Right hindlimb (tissue), 1 donor: Measurements from ENCODE around the gene SMIM12.

Experiments used
- DNase-seq: peaks from one replicate; pipeline ENCODE4 v3.0.0-alpha.2; 2018

The SMIM12 gene, protein sequence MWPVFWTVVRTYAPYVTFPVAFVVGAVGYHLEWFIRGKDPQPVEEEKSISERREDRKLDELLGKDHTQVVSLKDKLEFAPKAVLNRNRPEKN

DNA sequence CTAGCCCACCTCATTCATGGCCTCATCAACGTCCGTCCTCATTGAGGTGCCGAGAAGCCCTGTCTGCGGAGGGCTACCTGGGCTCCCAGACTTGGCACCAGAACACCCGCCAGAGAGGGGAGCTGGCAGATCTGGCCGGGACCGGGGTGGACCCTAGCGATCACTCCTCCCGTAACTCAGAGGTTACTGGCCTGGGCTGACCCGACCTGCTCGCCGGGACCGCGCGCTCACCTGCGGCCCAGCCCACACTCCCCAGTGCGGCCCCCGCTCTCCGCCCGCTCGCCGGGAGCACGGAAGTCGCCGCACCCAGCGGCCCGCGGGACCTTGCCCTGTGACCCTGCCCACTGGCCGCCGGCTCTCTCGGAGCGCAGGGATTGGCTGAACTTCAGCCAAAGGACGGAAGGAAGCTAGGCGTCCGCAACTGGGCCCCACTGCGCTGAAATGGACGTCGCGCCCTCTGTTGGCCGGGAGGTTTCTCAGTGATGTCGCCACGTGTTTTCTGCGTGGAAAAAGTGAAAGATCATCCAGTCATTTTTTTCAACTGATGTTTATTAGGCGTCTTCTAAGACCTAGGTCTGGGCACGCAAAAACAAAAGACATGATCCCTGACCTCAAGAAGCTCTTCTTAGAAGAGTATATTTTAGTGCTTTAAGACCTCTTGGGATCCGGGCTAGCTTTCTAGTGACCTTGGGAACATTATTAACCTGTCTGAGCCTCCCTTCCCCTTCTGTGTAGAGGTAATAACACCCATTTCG is at the start of gene SMIM12:
Gene SMIM12, minus strand, starts transcription at position 304 of the 755 bp plus-strand sequence. CDS start 3,772 bp downstream, outside the sequence.
- DNase-seq: peak; percentile 94

DNA sequence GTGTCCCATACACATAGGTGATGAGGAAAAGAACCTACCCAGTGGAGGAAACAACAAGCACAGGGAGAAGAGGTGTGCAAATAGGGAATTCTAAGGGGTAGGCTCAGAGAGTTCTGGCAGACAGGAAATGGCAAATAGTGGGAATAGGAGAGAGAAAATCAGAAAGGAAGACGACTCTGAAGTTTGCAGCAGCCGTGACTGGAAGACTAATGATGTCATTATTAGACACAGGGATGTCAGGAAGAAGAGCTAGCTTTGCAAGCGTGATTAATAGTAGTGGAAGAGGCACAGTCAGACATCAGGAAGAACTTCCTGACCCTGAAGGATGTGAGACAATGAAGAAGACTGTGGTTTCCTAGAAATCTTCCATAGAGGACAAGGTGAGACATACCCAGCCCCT is 48.8 kb upstream of the SMIM12 start:
- no peak for DNase-seq

DNA sequence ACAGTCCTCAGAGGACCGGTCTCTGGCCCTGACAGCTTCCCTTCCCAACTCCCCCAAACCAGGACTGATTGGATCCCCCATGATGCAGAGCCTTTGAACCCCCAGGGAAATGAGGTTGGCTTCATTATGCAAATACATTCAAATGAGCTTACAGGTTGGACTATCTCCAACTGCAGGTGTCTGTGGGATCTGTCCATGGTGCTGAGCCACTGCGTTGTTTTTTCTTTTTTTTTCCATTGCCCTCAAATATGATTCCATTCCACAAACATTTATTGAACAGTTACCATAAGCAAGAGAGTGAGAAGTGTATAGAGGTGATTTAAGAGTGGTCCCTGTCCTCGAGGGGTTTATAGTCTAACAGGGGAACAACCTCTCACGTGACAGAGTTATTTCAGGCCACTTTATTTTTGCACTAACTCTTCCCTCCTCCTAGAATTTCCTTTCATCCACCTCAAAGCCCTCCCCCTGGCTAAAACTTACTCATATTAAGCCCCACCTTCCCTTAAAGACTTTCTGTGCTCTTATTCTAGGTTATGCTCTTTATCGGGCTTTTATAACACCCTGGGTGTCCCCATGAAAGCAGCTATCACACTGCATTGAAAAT is 48.0 kb upstream of the SMIM12 start:
- DNase-seq: no peak

DNA sequence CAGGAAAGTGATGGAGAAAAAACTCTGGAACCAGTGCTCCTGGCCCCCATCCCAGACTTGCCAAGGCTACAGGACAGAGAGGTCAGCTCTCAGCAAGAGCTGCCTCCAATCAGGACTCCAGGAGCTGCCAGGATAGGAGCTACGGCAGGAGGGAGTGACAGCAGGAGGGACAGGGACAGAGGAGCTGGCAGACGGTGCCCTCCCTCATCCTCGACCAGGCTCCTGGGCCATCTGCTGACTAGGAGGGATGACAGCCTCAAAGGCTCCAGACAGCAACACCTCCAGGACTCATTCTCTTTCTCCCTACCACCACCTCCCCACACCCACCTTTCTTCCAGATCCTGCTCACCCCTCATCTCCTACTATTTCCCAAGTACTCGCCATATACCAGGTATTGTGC is 47.2 kb upstream of the SMIM12 start:
- no peak for DNase-seq

DNA sequence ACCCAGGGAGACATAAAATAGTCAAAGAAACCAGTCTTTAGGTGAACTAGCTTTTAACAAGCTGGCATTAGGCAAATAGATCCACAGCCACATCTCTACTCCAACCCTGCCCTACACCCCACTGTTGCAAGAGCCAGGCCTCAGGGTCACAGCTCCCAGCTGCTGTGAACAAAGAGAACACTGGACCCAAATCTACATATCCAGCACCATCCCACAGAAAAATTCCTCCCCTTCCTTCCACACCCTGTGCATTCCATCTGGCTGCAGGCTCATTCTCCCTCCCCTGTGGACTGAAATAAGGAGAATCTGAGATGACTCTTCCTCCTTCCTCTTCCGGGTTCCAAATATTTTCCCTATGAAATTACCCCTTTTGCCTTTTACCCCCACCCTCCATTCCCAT is 46.7 kb upstream of the SMIM12 start:
- DNase-seq: no peak

DNA sequence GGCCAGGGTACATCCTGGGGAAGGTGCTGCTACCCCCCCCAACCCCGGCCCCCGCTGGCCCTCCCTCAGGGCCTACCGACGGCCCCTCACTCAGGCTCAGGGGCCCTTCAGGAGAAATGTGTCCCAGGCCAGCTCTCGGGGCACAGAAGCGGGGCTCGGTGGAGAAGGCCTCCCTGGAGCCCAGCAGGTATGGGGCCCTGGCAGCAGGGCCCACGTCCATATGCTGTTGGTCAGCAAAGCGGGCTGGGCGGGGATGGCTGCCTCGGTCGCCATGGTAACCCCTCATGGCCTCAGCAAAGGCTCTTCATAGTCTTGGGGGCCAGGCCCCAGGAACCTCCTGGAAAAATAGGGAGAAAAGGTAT is 45.5 kb upstream of the SMIM12 start:
- DNase-seq: no peak

DNA sequence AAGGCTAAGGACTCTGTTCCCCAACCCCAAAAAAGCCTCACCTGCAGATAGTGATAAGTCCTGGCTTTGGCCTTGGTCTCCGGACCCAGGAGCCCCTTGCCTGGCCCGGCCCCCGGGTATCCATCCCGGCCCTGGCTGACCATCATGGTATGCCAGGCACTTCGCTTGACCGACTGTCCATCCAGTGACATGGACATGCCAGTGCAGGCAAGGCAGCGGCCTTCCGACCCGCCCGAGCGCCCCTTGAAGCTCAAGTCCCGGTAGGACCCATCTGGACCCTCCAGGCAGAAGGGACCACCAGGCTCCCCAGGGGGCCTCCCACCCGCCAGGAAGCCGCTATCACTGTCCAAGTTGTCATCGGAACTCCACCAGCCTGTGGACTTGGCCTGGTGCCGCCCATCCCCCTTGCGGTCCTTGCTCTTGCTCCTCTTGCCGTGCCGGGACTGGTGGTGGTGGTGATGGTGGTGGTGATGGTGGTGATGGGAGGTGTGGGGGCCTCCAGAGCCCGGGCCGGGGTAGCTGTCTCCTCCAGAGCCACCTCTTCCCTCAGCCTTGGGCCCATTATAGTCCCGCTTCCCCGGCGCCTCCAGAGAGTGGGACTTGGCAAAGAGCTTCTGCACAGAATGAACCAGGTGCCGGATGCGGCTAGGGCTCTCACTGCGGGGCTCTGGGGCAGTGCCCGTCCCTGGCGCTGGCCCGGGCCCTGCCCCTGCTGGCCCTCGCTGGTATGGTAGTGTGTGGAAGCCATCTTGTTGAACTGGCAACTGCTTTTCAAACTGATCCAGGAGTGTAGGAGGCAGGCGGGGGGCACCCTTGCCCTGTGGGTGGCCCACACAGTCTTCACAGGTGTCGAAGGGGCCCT is 44.9 kb upstream of the SMIM12 start:
- DNase-seq: no peak

DNA sequence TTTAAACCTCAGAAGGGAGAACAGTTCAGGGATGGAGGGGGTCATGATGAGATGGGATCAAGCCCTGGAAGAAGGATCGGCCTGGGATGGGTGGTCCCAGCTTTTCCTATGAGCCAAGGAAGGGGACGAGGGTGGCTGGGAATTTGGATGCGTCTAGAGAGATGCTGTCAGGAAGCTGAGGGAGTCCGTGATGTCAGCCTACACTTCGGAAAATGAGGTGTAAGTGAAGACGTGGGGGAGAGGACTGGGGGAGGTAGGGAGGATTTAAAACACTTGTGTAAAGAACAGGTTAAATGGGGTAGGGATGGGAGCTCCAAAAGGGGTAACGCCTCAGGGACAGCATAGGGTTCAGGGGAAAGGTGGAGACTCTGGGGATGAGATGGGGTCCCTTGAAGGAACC is 42.4 kb upstream of the SMIM12 start:
- DNase-seq: no peak

DNA sequence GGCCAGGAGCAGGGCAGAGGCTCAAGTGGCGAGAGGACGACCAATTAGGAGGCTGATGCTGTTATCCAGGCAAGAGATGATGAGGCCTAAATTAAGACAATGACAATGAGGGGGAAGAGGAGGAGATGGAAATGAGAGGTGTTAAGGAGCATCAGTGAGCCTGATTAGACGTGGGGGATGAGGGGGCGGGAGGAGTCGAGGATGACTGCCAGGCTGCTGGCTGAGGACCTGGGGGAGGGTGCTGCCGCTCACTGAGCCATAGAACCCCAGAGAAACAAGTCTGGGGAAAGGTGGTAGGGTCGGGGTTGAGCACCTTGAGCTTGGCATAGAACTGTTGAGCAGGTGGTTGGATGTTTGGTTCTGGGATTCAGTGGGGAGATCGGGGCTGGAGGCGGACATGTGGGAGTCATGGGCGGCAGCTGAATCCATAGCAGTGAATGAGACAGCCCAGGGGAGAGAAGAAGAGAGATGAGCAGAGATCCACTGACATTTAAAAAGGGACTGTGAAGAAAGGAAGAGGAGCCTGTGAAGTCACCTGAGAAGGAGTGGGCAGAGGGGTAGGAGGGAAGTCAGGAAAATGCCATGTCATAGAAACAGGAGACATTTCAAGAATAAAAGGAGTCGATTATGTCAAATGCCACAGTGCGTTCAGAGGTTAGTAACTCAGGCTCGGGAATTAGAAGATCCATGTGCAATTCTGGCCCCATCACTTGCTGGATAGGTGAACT is 41.4 kb upstream of the SMIM12 start:
- DNase-seq: no peak

DNA sequence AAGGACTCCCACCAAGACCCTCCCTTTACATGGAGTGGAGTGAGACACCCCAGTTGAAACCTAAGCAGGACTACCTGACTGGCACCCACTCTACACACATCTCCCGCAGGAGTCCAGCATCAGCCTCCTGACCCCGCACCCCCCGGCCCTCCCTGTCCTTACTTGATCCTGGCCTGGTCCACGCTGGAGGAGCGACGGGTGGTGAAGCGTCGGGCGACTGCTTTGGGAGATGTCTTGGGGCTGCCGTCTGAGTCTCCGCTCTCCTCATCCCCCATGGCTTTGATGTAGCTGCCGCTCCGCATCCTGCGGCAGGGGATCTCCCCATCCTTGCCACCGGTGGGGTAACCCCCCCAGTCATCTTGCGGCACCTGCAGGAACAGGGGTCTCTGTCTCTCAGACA is 40.4 kb upstream of the SMIM12 start:
- DNase-seq: no peak

DNA sequence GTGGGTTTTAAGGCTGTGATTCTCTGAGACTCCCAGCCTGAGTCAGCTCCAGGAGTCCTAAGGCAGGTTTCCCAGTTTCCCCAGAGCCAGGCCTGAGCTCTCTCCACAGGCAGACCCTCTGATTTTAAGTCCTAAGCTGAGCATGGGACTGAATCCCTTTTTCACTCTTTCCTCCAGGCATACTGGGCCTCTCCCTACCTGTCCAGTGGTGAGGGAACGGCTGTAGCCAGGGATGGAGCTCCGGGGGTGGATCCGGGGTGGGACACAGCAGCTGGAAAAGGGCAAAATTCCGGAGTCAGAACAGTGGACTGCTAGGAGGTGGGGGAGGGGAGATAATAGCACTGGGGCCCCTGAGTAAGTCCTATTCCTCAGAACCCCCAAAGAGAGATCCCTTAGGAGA is 39.9 kb upstream of the SMIM12 start:
- no peak for DNase-seq

DNA sequence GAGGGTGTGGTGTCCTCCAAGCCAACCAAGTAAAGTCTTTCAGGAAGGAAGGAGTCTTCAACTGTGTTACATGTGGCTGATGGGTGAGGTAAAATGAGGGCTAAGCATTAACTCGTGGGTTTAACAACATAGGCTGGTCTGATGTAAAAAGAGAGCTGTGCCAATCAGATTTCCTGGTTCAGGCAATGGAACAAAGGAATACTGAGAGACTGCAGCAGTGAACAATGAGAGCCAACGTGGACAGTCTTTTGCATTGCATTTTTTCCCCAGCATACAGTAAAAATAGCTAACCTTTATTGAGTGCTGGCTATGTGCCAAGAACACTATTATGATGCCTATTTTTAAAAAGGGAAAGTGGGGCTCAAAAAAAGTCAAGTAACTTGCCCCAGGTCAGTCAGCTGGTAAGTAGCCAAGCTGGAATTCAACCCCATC is 38.8 kb upstream of the SMIM12 start:
- DNase-seq: no peak

DNA sequence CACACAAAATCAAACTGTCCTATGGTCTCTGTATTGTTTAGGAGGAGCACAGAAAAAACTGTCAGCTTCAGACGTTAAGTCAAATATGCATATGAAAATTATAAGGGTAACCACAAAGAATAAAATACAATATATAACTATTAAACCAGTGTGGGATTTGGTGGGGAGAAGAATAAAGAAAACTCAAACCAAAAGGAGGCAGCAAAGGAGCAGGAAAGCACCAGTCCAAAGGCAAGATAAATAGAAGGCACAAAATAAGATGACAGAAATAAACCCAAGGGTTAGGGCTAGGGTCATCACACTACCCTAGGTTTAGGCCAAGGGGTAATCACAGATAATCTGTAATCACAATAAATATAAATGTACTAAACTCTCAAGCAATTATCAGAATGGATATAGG is 37.1 kb upstream of the SMIM12 start:
- no peak for DNase-seq

DNA sequence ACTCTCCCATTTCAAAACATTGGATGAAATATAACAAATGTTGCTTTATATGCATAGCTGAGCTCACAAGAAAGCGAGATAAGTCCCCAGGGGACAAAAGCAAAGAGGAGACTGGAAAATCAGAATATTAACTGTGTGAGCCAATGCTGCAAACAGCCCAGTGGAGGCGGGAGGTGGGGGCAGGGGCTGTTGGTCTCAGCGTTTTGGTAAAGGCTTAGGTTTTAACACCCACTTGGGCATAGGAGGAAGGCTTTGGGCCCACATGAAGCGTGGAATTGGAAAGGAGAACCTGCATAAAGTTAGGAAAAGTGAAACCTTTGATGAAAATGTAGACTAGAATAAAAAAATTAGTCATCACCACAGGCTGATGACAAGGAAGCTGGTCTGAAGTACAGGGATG is 30.2 kb upstream of the SMIM12 start:
- no peak for DNase-seq

DNA sequence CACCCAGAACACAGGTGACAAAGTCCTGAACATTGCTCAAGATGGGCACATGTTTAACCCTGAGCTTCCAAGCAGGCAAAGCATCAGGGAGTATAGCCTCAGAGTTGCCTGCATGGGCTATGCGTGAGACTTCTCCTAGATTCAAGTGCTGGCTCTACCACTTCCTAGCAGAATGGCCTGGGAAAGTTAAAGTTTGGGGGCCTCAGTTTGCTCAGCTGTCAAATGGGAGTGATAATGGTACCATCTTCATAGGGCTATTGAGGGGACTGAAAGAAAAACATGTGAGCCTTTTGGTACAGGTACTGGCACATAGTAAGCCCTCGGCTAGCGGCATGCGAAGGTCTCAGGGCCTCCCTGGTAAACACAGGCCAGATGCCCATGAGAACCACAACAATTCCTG is 28.0 kb upstream of the SMIM12 start:
- DNase-seq: no peak

DNA sequence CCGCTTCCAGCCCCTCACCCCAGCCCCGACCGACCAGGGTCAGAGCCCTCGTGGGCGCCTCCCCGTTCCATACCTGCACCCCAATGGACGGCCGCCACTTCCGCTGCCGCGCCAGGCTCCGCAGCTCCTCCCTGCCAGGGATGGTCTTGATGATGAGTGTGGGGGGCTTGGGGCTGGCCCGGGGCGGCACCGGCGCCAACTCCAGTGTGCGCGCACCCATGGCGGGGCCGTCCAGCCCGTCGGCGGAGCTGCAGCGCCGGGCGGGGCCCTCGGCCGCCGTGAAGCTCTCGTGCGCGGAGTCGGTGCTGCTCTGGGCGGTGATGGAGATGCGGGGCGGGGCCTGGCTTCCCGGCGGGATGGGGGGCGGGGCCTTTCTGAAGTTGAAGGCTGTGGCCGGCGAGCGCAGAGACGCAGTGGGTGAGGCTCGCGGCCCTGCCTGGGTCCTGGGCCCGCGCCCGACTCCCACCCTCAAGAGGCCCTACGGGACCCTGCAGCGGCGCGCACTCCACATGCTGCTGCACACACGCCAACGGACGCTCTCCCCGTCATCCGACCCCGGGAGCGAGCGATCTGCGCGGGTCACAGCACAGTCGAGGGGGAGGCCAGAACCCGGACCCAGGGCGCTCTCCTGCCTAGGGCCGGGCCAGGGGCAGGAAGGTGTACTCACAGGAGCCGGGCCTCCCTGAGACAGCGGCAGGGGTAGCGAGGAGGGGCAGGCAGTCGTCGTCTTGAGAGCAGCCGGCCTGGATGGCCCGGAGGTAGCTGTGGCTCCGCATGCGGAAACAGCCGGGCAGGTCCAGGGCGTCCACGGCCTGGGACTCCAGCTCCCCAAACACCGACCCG is 26.1 kb upstream of the SMIM12 start:
- no peak for DNase-seq

DNA sequence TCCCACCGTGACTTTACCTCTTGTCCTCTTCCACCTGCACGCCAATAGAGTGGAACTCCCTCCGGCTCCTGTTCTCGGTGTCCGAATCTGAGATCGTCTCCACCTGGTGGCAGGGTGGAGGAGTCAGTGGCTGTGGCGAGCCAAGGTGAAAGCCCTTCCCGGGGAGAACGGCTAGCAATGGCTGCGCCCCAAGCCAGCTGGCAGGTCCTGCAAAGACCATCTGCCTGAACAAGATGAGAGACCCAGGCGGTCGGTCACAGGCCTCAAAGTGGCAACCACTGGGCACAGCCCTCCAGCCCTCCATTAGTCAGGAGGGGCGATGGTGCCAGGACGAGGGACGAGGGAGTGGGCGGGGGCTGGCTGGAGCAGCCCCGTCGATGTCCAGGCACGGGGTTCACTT is 25.4 kb upstream of the SMIM12 start:
- DNase-seq: no peak

DNA sequence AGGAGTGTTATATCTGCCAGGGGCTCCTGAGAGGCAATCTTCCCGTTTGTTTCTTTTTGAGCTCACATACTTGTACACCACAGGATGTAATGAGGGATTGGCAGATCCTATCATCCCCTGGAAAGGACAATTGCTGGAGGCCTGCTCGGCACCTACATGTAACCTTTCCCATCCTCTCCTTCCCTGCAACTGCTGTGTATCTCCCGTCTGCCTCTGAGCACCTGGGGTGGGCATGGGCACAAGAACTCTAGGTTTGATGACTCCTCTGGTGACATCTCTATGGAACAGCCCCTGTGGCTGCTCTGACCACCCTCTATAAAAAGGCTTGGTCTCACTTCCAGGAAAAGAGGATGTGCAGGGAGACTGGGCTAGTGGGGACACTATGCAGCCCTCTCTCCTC is 25.0 kb upstream of the SMIM12 start:
- DNase-seq: no peak

DNA sequence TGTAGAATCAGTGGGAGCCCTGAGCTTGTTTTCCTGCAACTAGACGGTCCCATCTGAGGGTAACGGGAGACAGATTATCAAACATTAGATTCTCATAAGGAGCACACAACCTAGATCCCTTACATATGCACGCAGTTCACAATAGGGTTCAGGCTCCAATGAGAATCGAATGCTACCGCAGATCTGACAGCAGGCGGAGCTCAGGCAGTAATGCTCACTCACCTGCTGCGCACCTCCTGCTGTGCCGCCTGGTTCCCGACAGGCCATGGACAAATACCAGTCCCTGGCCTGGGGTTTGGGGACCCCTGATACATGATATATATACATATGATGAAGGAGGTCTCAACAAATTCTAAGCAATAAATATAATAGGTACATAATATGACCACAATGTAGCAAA is 19.7 kb upstream of the SMIM12 start:
- no peak for DNase-seq

DNA sequence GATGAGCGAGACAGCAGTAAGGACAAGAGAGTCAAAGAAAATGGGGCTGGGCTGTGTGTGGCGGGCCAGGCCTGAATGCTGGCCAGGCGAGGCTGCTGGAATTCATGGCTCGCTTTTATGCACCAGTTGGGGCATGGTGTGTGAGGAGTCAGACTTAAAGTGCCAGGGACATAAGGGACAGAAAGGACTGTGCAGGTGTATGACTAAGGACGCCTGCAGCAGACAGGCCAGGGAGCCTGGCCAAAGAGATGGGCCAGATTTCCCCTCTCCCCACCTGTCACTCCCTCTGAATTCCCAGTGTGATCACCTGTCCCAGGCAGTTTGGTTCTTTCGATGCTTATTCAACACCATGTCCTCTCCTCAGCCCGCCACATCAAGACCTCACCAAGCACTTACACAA is 16.9 kb upstream of the SMIM12 start:
- DNase-seq: no peak

DNA sequence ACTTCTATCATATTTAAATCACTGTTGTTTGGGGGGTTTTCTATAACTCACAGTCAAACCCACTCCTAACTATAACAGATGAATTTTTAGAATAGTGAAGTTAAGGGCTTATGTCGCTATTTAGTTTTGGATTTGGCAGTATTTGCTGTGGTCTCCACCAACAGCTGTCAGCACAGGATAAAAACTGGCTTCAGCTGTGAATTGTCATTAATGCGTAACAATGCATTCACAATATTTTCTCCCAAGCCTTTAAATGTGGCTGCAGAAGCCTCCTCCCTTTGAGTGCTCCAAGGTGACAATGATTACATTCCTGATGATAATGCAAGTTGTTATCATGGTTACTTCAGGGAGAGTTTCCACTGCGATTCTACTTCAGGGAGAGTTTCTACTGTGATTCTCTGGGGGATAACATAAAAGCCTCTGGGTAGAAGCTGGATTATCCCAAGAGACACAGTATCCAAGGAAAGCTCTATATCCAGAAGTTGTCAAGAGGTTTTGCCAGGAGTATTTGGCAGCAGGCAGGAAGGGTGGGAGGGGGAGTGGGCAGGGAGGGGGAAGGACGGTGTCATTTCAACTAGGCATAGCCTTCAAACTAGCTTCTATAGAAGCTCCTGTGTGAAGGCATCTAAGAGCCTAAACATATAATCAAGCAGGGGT is 14.9 kb upstream of the SMIM12 start:
- no peak for DNase-seq

DNA sequence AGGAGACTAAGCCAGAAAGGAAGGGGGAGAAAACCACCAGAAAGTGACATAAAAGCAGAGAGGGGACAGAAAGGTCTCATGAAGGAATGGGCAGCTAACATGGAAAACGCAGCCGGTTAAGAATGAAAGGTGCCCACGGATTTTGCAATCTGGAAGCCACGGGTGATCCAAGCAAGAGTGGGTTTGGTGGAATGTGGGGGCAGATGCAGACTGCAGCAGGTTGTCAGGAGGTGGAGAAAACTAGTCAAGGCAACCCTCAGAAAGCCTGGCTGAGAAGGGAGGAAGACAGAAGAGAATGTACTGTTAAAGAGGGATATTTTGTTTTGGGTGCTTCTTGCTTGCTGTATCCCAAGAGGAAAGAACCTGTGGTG is 12.6 kb upstream of the SMIM12 start:
- no peak for DNase-seq
